IMR-90 (cell line): ENCODE data around the gene SLC25A12. TPM values are rescaled to one million over a fixed set of nuclear protein-coding genes. Genes with fewer than 3 reads are reported as not detected.

Experiments used
- ATAC-seq: fragments of 200-7000 bp; cut with Tn5 transposase; 2 replicates; pipeline ENCODE4 v1.9.1; 2020; ENCODE audit warnings: low read depth, mild to moderate bottlenecking, moderate library complexity
- BruUV-seq: library from RNA; stranded (reverse); fragments of 400-500 nt; replicated peaks from 2 replicates; lab custom pipeline; 2021; lab: Mats Ljungman, UMichigan
- CTCF ChIA-PET: fragments of 300-600 bp; formaldehyde crosslinking; extraction: SDS; loops from one replicate; lab custom pipeline; 2021; ENCODE audit warnings: antibody characterized with exemption; lab: Yijun Ruan, JAX
- POLR2A ChIA-PET: fragments of 300-600 bp; sonication (Branson Sonifier 250); formaldehyde crosslinking; loops from one replicate; lab custom pipeline; 2022; ENCODE audit warnings: antibody characterized with exemption; ENCODE audit not compliant: unreplicated experiment; lab: Charles Lee
- DNase-seq: peaks from one replicate; pipeline ENCODE4 v3.0.0; 2013
- H2AFZ ChIP-seq: replicated peaks from 2 replicates; pipeline ENCODE3; 2013; ENCODE audit warnings: low read length, mild to moderate bottlenecking; ENCODE audit not compliant: poor library complexity
- H2AK5ac ChIP-seq: 2 replicates; pipeline ENCODE4 v1.6.1; 2013; ENCODE audit warnings: low read depth, low read length, inconsistent platforms
- H2AK9ac ChIP-seq: replicated peaks from 2 replicates; pipeline ENCODE3; 2013; ENCODE audit warnings: mild to moderate bottlenecking, low read depth, low read length, moderate library complexity; ENCODE audit not compliant: poor library complexity
- H2BK120ac ChIP-seq: 2 replicates; pipeline ENCODE4 v1.6.1; 2013; ENCODE audit warnings: low read depth, low read length, inconsistent platforms
- H2BK15ac ChIP-seq: 3 replicates; pipeline ENCODE4 v1.6.1; 2013; ENCODE audit warnings: low read depth, low read length, inconsistent platforms
- H2BK20ac ChIP-seq: 2 replicates; pipeline ENCODE4 v1.6.1; 2013; ENCODE audit warnings: low read depth, mild to moderate bottlenecking, inconsistent platforms, low read length, moderate library complexity
- H2BK5ac ChIP-seq: 2 replicates; pipeline ENCODE4 v1.6.1; 2013; ENCODE audit warnings: mild to moderate bottlenecking, low read depth, low read length, inconsistent platforms; ENCODE audit not compliant: poor library complexity, severe bottlenecking
- H3K14ac ChIP-seq: replicated peaks from 2 replicates; pipeline ENCODE4 v1.6.1; 2013; ENCODE audit warnings: low read depth, low read length, inconsistent platforms
- H3K18ac ChIP-seq: 2 replicates; pipeline ENCODE4 v1.6.1; 2013; ENCODE audit warnings: low read depth, low read length, control low read depth
- H3K23ac ChIP-seq: 2 replicates; pipeline ENCODE4 v1.6.1; 2013; ENCODE audit warnings: low read depth, low read length, inconsistent platforms
- H3K27ac ChIP-seq: 2 replicates; pipeline ENCODE4 v1.5.1; 2013; ENCODE audit warnings: mild to moderate bottlenecking, control low read depth, low read length; ENCODE audit not compliant: insufficient read depth
- H3K27me3 ChIP-seq: 2 replicates; pipeline ENCODE4 v1.6.1; 2013; ENCODE audit warnings: low read length; ENCODE audit not compliant: control insufficient read depth, insufficient read depth
- H3K36me3 ChIP-seq: 2 replicates; pipeline ENCODE4 v1.6.1; 2013; ENCODE audit warnings: low read length, mixed read lengths; ENCODE audit not compliant: control insufficient read depth, insufficient read depth
- H3K4ac ChIP-seq: 2 replicates; pipeline ENCODE4 v1.6.1; 2013; ENCODE audit warnings: low read depth, low read length, inconsistent platforms
- H3K4me1 ChIP-seq: 2 replicates; pipeline ENCODE4 v1.6.1; 2013; ENCODE audit warnings: low read length, mixed read lengths; ENCODE audit not compliant: control insufficient read depth, insufficient read depth
- H3K4me2 ChIP-seq: 2 replicates; pipeline ENCODE4 v1.6.1; 2013; ENCODE audit warnings: low read depth, mild to moderate bottlenecking, control low read depth, low read length, moderate library complexity
- H3K4me3 ChIP-seq: 2 replicates; pipeline ENCODE4 v1.5.1; 2013; ENCODE audit warnings: low read depth, mild to moderate bottlenecking, control low read depth, low read length, moderate library complexity; ENCODE audit not compliant: insufficient read depth
- H3K56ac ChIP-seq: 2 replicates; pipeline ENCODE4 v1.6.1; 2013; ENCODE audit warnings: low read length, inconsistent platforms; ENCODE audit not compliant: insufficient read depth; ENCODE audit errors: extremely low read depth
- H3K79me1 ChIP-seq, 2 experiments: 2 replicates each; pipeline ENCODE4 v1.6.1; 2013; ENCODE audit warnings: low read length in 2 of 2, inconsistent platforms in 1 of 2, low read depth in 1 of 2
- H3K9ac ChIP-seq: 2 replicates; pipeline ENCODE4 v1.6.1; 2013; ENCODE audit warnings: low read depth, low read length, control low read depth
- H3K9me1 ChIP-seq: 2 replicates; pipeline ENCODE4 v1.6.1; 2013; ENCODE audit warnings: low read length, inconsistent platforms; ENCODE audit not compliant: insufficient read depth
- H3K9me3 ChIP-seq: 2 replicates; pipeline ENCODE4 v1.6.1; 2013; ENCODE audit warnings: low read length; ENCODE audit not compliant: control insufficient read depth, insufficient read depth
- H4K20me1 ChIP-seq: 2 replicates; pipeline ENCODE4 v1.6.1; 2013; ENCODE audit warnings: low read length, inconsistent platforms; ENCODE audit not compliant: insufficient read depth
- H4K5ac ChIP-seq: 2 replicates; pipeline ENCODE4 v1.6.1; 2013; ENCODE audit warnings: mild to moderate bottlenecking, low read depth, low read length, control low read depth
- H4K8ac ChIP-seq, 2 experiments: 2 replicates each; pipeline ENCODE4 v1.6.1; 2013; ENCODE audit warnings: low read depth in 2 of 2, low read length in 2 of 2, control low read depth in 1 of 2, inconsistent platforms in 1 of 2
- H4K91ac ChIP-seq: 2 replicates; pipeline ENCODE4 v1.6.1; 2013; ENCODE audit warnings: low read depth, low read length, inconsistent platforms; ENCODE audit not compliant: insufficient read depth
- CEBPB ChIP-seq: IDR thresholded peaks from 2 replicates; pipeline ENCODE4 v1.6.1; 2012; ENCODE audit warnings: low read depth, low read length, improper control_type of control experiment
- CTCF ChIP-seq: conservative IDR thresholded peaks from 2 replicates; pipeline ENCODE4 v1.5.1; 2012; ENCODE audit warnings: mild to moderate bottlenecking, low read depth, low read length, improper control_type of control experiment
- ELK1 ChIP-seq: fragments of 150-350 bp; IDR thresholded peaks from 2 replicates; pipeline ENCODE4 v1.6.1; 2016; ENCODE audit warnings: low read depth, mild to moderate bottlenecking, low read length, moderate library complexity, borderline replicate concordance
- MAZ ChIP-seq: IDR thresholded peaks from 2 replicates; pipeline ENCODE4 v1.6.1; 2012; ENCODE audit warnings: low read depth, mild to moderate bottlenecking, low read length, improper control_type of control experiment, moderate library complexity, borderline replicate concordance
- RAD21 ChIP-seq: IDR thresholded peaks from 2 replicates; pipeline ENCODE4 v1.6.1; 2012; ENCODE audit warnings: low read length, improper control_type of control experiment
- RCOR1 ChIP-seq: IDR thresholded peaks from 2 replicates; pipeline ENCODE4 v1.6.1; 2012; ENCODE audit warnings: mild to moderate bottlenecking, low read length, improper control_type of control experiment; ENCODE audit not compliant: insufficient replicate concordance
- SMC3 ChIP-seq: fragments of 150-350 bp; IDR thresholded peaks from 2 replicates; pipeline ENCODE4 v1.6.1; 2016; ENCODE audit warnings: low read depth, mild to moderate bottlenecking, antibody characterized with exemption, low read length, moderate library complexity
- WGBS, 2 experiments: methylation state at CpG; one replicate each; pipeline versions ENCODE4 v1.1.5 to v1.1.7; 2013; ENCODE audit warnings: missing lambda C conversion rate in 2 of 2; ENCODE audit not compliant: insufficient read length in 1 of 2; ENCODE audit errors: extremely low coverage in 2 of 2; 5-methylcytosine and 5-hydroxymethylcytosine counted together
- dilution Hi-C: fragments of 300-500 bp; cut with HindIII; formaldehyde crosslinking; loops from one replicate; pipeline ENCODE4 v1.14.3; 2018; ENCODE audit warnings: low sequenced_read_pairs; ENCODE audit not compliant: unreplicated experiment
- in situ Hi-C: fragments of 300-500 bp; cut with MboI; formaldehyde crosslinking; loops from 3 replicates; pipeline ENCODE4 v1.14.3; 2019; ENCODE audit warnings: low sequenced_read_pairs, inconsistent platforms, mixed read lengths
- intact Hi-C: fragments of 100-400 bp; cut with micrococcal nuclease; formaldehyde crosslinking; loops from 2 replicates; pipeline ENCODE4 v1.10.0; 2022
- polyA plus RNA-seq, 3 experiments: library from polyadenylated mRNA; depleted of rRNA; stranded (reverse); fragments of >200 nt; gene quantifications; 2 replicates each; pipeline ENCODE4 v1.2.3, GENCODE V29; 2012; ENCODE audit warnings: low replicate concordance in 1 of 3
- total RNA-seq: library from RNA; depleted of rRNA; stranded (reverse); fragments of >200 nt; gene quantifications from 2 replicates; pipeline ENCODE4 v1.2.3, GENCODE V29; 2012

Gene SLC25A12
- total and polyA plus RNA-seq, 2 of the 4 experiments (the other 2 are of a cell fraction), result 16.3 to 17.6 TPM

GRCh38 chr2:171908235-171908634 is 14.2 kb upstream of the SLC25A12 start:
- Histone ChIP-seq H3K9me3 (no peaks in the 10 kb centered on the region), H4K8ac (no peak overlapping the region), H2AK5ac (no peak overlapping the region), H3K79me1 (no peaks in the 10 kb centered on the region), H2AFZ (no peak overlapping the region), H4K20me1 (no peaks in the 10 kb centered on the region), H3K56ac (no peak overlapping the region), H3K4me1 (no peaks in the 10 kb centered on the region), H3K23ac (no peak overlapping the region), H3K4me2 (no peak overlapping the region), H4K91ac (no peak overlapping the region), H3K4me3 (no peak overlapping the region), H2BK120ac (no peak overlapping the region), H2BK5ac (no peak overlapping the region), H3K9me1 (no peaks in the 10 kb centered on the region), H3K9ac (no peak overlapping the region), H3K14ac (no peak overlapping the region), H2AK9ac (no peak overlapping the region), H3K18ac (no peak overlapping the region), H4K5ac (no peak overlapping the region), H3K36me3 (no peaks in the 10 kb centered on the region), H3K27ac (no peak overlapping the region), H2BK15ac (no peak overlapping the region), H3K4ac (no peak overlapping the region), H3K27me3 (peaks cover 2% of the 10 kb centered on the region; the same call in 1 of the 2 replicates), H2BK20ac (no peak overlapping the region)
- no peak for DNase-seq
- ChIA-PET POLR2A (no interaction called here), CTCF (no interaction called here)
- in situ Hi-C loops (no loop called here), dilution Hi-C loops (no loop called here), intact Hi-C loops (no loop called here)
- TF ChIP-seq ELK1 (no peak), SMC3 (no peak), RCOR1 (no peak), CTCF (no peak), CEBPB (no peak), MAZ (no peak), RAD21 (no peak)
- ATAC-seq, result no peak
- WGBS, 2 experiments, result no CpG with 5 or more reads among the region's 1 CpG
- BruUV-seq, result no TSS peak
